AG04450 (cell line): Measurements from ENCODE around the gene FBN1. TPM values are rescaled to one million over a fixed set of nuclear protein-coding genes. Genes with fewer than 3 reads are reported as not detected.

Source experiments
- CTCF ChIA-PET: fragments of 300-600, 350-600 bp; formaldehyde crosslinking; extraction: SDS; loops from one replicate; lab custom pipeline; 2022; ENCODE audit warnings: antibody characterized with exemption, inconsistent platforms; lab: Charles Lee
- POLR2A ChIA-PET: fragments of 350-600 bp; formaldehyde crosslinking; extraction: SDS; loops from one replicate; lab custom pipeline; 2021; ENCODE audit warnings: antibody characterized with exemption, inconsistent platforms; lab: Yijun Ruan, JAX
- DNase-seq: peaks from one replicate; pipeline ENCODE4 v3.0.0-alpha.2; 2011; ENCODE audit warnings: low read depth, low spot score
- H3K27ac ChIP-seq: one replicate; pipeline ENCODE4 v1.5.1; 2012; ENCODE audit warnings: low read depth, low read length, control low read depth
- H3K27me3 ChIP-seq: one replicate; pipeline ENCODE4 v1.6.0; 2012; ENCODE audit warnings: low read length; ENCODE audit not compliant: control insufficient read depth, insufficient read depth
- H3K4me3 ChIP-seq: 2 replicates; pipeline ENCODE4 v1.5.1; 2011; ENCODE audit warnings: mild to moderate bottlenecking, low read depth, low read length, control low read depth
- H3K9me3 ChIP-seq: 2 replicates; pipeline ENCODE4 v1.5.1; 2012; ENCODE audit warnings: low read length; ENCODE audit not compliant: control insufficient read depth, insufficient read depth
- polyA plus RNA-seq: library from polyadenylated mRNA; depleted of rRNA; stranded (reverse); fragments of >200 nt; gene quantifications from 2 replicates; pipeline ENCODE4 v1.2.3, GENCODE V29; 2011; rRNA removed
- TF ChIP-seq, protein P1 (sequence below): IDR thresholded peaks from 2 replicates; pipeline ENCODE4 v1.5.1; 2011; ENCODE audit warnings: low read depth, low read length, control low read depth, inconsistent platforms

Gene FBN1
- polyA plus RNA-seq, 1 experiment = 530 TPM

DNA sequence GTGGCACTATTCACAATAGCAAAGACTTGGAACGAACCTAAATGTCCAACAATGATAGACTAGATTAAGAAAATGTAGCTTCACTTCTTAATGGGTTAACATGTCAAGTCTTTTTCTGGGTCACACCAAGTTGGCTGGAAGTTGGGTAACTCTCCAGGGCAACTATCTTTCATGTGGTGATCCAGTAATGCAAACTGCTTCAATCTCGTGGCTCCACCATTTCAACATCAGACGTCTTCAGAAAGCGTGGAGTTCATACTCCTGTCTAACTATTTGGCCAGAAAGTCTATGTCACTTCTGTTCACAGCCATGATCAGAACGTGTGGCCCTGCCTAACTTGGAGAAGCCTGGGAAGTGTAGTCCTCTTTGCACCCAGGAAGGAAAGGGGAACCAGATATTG is 282.0 kb downstream of the FBN1 start:
- H3K4me3 ChIP-seq = no peak overlapping the region
- CTCF ChIA-PET = interaction anchor here (0.6 to 1.6 kb wide), 2 partner anchors 11 to 53 kb away, joined by 3 to 12 read pairs; no protein-coding TSS in a partner anchor
- DNase-seq = no peak
- no peaks in the 10 kb centered on the region for H3K9me3 ChIP-seq
- POLR2A ChIA-PET = no interaction called here
- no peaks in the 10 kb centered on the region for H3K27me3 ChIP-seq
- no peak overlapping the region for H3K27ac ChIP-seq
- TF ChIP-seq, protein P1, sequence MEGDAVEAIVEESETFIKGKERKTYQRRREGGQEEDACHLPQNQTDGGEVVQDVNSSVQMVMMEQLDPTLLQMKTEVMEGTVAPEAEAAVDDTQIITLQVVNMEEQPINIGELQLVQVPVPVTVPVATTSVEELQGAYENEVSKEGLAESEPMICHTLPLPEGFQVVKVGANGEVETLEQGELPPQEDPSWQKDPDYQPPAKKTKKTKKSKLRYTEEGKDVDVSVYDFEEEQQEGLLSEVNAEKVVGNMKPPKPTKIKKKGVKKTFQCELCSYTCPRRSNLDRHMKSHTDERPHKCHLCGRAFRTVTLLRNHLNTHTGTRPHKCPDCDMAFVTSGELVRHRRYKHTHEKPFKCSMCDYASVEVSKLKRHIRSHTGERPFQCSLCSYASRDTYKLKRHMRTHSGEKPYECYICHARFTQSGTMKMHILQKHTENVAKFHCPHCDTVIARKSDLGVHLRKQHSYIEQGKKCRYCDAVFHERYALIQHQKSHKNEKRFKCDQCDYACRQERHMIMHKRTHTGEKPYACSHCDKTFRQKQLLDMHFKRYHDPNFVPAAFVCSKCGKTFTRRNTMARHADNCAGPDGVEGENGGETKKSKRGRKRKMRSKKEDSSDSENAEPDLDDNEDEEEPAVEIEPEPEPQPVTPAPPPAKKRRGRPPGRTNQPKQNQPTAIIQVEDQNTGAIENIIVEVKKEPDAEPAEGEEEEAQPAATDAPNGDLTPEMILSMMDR = no peak

DNA sequence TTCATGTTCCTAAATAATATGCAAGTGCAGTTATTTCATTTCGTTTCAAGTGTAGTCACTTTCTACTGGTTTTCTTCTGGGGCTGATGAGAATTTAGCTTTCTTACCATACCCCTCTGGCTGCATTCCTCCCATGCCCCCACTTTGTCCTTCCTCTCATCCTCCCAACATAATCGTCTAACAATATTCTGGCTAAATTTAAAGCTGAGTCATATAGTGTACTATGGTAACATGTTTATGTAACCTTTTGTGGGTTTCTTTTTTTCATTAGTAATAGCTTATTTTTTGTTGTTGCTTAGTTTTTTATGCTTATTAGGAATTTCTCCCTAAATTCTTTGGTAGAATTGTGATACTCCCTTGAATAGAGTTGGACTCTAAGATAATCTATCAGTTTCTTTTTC is 283.8 kb downstream of the FBN1 start:
- H3K27me3 ChIP-seq = no peaks in the 10 kb centered on the region
- H3K4me3 ChIP-seq = no peak overlapping the region
- no peaks in the 10 kb centered on the region for H3K9me3 ChIP-seq
- DNase-seq = no peak
- POLR2A ChIA-PET = interaction anchor here (0.7 to 1.1 kb wide), 2 partner anchors 39 to 602 kb away, joined by 3 read pairs; partner anchors contain the start of gene SHC4
- TF ChIP-seq, protein P1 = no peak
- no peak overlapping the region for H3K27ac ChIP-seq
- CTCF ChIA-PET = interaction anchor here (0.6 to 1.2 kb wide), 2 partner anchors 9 to 189 kb away, joined by 4 to 16 read pairs; no protein-coding TSS in a partner anchor

DNA sequence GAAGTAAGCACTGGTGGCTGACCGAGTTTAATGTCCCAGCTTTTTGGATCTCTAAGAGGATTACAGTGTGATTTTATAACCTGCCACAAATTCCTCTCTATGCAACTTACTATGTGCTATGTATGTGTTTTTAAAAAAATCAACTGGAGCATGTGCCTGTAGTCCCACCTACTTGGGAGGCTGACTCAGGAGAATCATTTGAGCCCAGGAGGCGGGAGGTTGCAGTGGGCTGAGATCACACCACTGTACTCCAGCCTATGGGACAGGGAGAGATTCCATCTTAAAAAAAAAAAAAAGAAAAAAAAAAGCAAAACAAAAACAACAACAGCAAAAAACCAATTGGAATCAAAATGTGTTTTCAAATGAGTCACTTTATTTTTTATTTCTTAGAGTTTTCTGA is 284.7 kb downstream of the FBN1 start:
- no peaks in the 10 kb centered on the region for H3K27me3 ChIP-seq
- TF ChIP-seq, protein P1 = no peak
- ChIA-PET POLR2A (no interaction called here), CTCF (no interaction called here)
- DNase-seq = no peak
- no peak overlapping the region for H3K27ac ChIP-seq
- no peaks in the 10 kb centered on the region for H3K9me3 ChIP-seq
- H3K4me3 ChIP-seq = no peak overlapping the region

Other genes starting within 250 kb of the FBN1 start
- 1.7 and 2.3 TPM in 2 replicates for gene CEP152, start 165.4 kb upstream of the FBN1 start, polyA plus RNA-seq
- 292 and 348 TPM in 2 replicates for gene EID1, start 232.4 kb upstream of the FBN1 start, polyA plus RNA-seq